HEK293 (cell line): ENCODE measurements around the gene LAG3.

Experiments used
- KLF10 ChIP-seq: fragments of 450-650 bp; IDR thresholded peaks from 2 replicates; pipeline ENCODE4 v1.5.1; 2018; ENCODE audit warnings: missing biosample characterization, mild to moderate bottlenecking, missing genetic modification characterization
- SETDB1 ChIP-seq: IDR thresholded peaks from one replicate; pipeline ENCODE4 v1.6.1; 2017; ENCODE audit warnings: mild to moderate bottlenecking, low read length, moderate library complexity, mixed read lengths; ENCODE audit not compliant: insufficient read length
- TRIM28 ChIP-seq: IDR thresholded peaks from 2 replicates; pipeline ENCODE4 v1.6.1; 2011; ENCODE audit warnings: low read length, control low read depth, borderline replicate concordance
- ZBTB48 ChIP-seq: fragments of 450-650 bp; formaldehyde crosslinking; IDR thresholded peaks from 2 replicates; pipeline ENCODE4 v1.5.1; 2016; ENCODE audit warnings: missing biosample characterization, missing genetic modification characterization
- ZBTB8A ChIP-seq: fragments of 450-650 bp; formaldehyde crosslinking; IDR thresholded peaks from 2 replicates; pipeline ENCODE4 v1.5.1; 2016; ENCODE audit warnings: missing biosample characterization, missing genetic modification characterization
- ZFP69B ChIP-seq: fragments of 450-650 bp; formaldehyde crosslinking; IDR thresholded peaks from 2 replicates; pipeline ENCODE4 v1.5.1; 2016; ENCODE audit warnings: missing biosample characterization, missing genetic modification characterization
- ZNF132 ChIP-seq: fragments of 450-650 bp; formaldehyde crosslinking; IDR thresholded peaks from 2 replicates; pipeline ENCODE4 v1.5.1; 2017; ENCODE audit warnings: missing biosample characterization, missing genetic modification characterization, borderline replicate concordance
- ZNF214 ChIP-seq: fragments of 450-650 bp; formaldehyde crosslinking; IDR thresholded peaks from 2 replicates; pipeline ENCODE4 v1.5.1; 2017; ENCODE audit warnings: missing biosample characterization, mild to moderate bottlenecking, missing genetic modification characterization, borderline replicate concordance
- ZNF274 ChIP-seq, 2 experiments: fragments of 200-500 bp in 1 of 2; fragments of 450-650 bp in 1 of 2; sonication (Bioruptor generic) in 1 of 2; formaldehyde crosslinking in 1 of 2; IDR thresholded peaks; 2 replicates each; pipeline versions ENCODE4 v1.5.1 to v1.6.1; 2014 to 2016; ENCODE audit warnings: borderline replicate concordance in 1 of 2, inconsistent platforms in 1 of 2, low read length in 1 of 2, missing biosample characterization in 1 of 2, missing genetic modification characterization in 1 of 2
- ZNF311 ChIP-seq: fragments of 450-650 bp; formaldehyde crosslinking; IDR thresholded peaks from 2 replicates; pipeline ENCODE4 v1.5.1; 2017; ENCODE audit warnings: missing biosample characterization, missing genetic modification characterization, borderline replicate concordance
- ZNF623 ChIP-seq: fragments of 450-650 bp; formaldehyde crosslinking; IDR thresholded peaks from 2 replicates; pipeline ENCODE4 v1.5.1; 2016; ENCODE audit warnings: missing biosample characterization, missing genetic modification characterization
- ZNF658 ChIP-seq: fragments of 450-650 bp; formaldehyde crosslinking; IDR thresholded peaks from 2 replicates; pipeline ENCODE4; 2016; ENCODE audit warnings: missing biosample characterization, missing genetic modification characterization
- ZNF660 ChIP-seq: fragments of 450-650 bp; IDR thresholded peaks from 2 replicates; pipeline ENCODE4 v1.5.1; 2018; ENCODE audit warnings: missing biosample characterization, mild to moderate bottlenecking, missing genetic modification characterization
- ZNF776 ChIP-seq: fragments of 450-650 bp; formaldehyde crosslinking; IDR thresholded peaks from 2 replicates; pipeline ENCODE4 v1.5.0; 2017; ENCODE audit warnings: missing biosample characterization, missing genetic modification characterization, borderline replicate concordance
- ZNF837 ChIP-seq: fragments of 450-650 bp; formaldehyde crosslinking; IDR thresholded peaks from 2 replicates; pipeline ENCODE4 v1.5.1; 2016; ENCODE audit warnings: missing biosample characterization, missing genetic modification characterization
- ZSCAN23 ChIP-seq: fragments of 450-650 bp; formaldehyde crosslinking; IDR thresholded peaks from 2 replicates; pipeline ENCODE4 v1.5.1; 2016; ENCODE audit warnings: missing biosample characterization, missing genetic modification characterization
- TF ChIP-seq, protein P1 (sequence below): fragments of 450-650 bp; formaldehyde crosslinking; IDR thresholded peaks from 2 replicates; pipeline ENCODE4 v1.5.1; 2016; ENCODE audit warnings: missing biosample characterization, missing genetic modification characterization, borderline replicate concordance
- TF ChIP-seq, protein P2 (sequence below): fragments of 450-650 bp; formaldehyde crosslinking; IDR thresholded peaks from 2 replicates; pipeline ENCODE4; 2016; ENCODE audit warnings: missing biosample characterization, missing genetic modification characterization
- TF ChIP-seq, protein P3 (sequence below): fragments of 450-650 bp; formaldehyde crosslinking; IDR thresholded peaks from 2 replicates; pipeline ENCODE4 v1.5.1; 2016; ENCODE audit warnings: missing biosample characterization, missing genetic modification characterization
- TF ChIP-seq, protein P4 (sequence below): fragments of 450-650 bp; formaldehyde crosslinking; IDR thresholded peaks from 2 replicates; pipeline ENCODE4 v1.5.1; 2016; ENCODE audit warnings: missing biosample characterization, missing genetic modification characterization
- TF ChIP-seq, protein P5 (sequence below): fragments of 450-650 bp; formaldehyde crosslinking; IDR thresholded peaks from 2 replicates; pipeline ENCODE4 v1.5.1; 2017; ENCODE audit warnings: missing biosample characterization, missing genetic modification characterization
- TF ChIP-seq, protein P6 (sequence below): fragments of 450-650 bp; formaldehyde crosslinking; IDR thresholded peaks from 2 replicates; pipeline ENCODE4 v1.5.0; 2017; ENCODE audit warnings: missing biosample characterization, missing genetic modification characterization, borderline replicate concordance

The LAG3 gene

DNA sequence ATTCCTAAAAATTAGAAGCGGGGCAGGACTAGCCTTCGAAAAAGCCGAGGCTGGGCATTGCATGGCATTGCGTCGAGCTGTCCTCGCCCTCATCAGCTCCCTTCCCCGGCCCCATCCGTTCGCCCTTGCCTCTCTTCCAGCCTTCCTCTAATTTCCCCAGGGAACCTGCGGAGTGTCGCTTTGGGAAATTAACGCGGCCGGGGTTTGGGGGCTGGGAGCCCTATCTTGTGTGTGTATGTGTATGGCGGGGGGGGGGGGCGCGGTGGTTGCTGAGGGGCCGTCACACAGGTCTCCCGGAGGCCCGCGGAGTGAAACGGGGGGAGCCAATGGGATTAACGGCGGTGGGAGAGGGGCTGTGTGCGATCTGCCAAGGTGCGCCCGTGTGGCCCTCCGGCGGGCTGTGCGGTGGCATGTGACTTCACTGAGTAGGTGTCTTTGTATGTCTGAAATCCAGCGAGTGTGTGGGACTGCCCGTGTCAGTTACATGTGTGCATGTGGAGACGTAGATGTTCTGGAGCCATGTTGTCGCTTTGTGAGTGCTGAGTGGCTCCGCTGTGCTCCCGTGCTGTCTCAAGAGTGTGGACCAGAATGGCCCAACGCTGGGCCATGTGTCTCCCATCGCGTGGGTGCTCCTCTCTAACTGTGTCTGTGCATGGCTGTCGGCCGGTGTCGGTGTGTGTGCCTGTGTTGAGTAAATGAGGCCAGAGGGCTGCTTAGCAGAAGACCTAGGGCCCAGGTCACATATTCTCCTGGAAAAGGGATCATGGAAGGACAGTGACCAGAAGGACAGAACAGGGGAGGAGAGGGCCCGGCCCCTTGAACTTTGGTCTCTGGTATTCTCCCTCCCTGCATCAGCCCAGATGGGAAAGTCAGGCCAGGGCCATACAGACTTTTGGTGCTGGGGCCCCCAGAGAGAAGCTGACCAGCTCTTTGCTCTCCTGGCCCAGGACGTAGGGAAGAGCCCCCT lies 4.7 kb upstream of the LAG3 start (continued):
- TF ChIP-seq ZFP69B (tag by site-specific recombination): no peak
- TF ChIP-seq, protein P1, sequence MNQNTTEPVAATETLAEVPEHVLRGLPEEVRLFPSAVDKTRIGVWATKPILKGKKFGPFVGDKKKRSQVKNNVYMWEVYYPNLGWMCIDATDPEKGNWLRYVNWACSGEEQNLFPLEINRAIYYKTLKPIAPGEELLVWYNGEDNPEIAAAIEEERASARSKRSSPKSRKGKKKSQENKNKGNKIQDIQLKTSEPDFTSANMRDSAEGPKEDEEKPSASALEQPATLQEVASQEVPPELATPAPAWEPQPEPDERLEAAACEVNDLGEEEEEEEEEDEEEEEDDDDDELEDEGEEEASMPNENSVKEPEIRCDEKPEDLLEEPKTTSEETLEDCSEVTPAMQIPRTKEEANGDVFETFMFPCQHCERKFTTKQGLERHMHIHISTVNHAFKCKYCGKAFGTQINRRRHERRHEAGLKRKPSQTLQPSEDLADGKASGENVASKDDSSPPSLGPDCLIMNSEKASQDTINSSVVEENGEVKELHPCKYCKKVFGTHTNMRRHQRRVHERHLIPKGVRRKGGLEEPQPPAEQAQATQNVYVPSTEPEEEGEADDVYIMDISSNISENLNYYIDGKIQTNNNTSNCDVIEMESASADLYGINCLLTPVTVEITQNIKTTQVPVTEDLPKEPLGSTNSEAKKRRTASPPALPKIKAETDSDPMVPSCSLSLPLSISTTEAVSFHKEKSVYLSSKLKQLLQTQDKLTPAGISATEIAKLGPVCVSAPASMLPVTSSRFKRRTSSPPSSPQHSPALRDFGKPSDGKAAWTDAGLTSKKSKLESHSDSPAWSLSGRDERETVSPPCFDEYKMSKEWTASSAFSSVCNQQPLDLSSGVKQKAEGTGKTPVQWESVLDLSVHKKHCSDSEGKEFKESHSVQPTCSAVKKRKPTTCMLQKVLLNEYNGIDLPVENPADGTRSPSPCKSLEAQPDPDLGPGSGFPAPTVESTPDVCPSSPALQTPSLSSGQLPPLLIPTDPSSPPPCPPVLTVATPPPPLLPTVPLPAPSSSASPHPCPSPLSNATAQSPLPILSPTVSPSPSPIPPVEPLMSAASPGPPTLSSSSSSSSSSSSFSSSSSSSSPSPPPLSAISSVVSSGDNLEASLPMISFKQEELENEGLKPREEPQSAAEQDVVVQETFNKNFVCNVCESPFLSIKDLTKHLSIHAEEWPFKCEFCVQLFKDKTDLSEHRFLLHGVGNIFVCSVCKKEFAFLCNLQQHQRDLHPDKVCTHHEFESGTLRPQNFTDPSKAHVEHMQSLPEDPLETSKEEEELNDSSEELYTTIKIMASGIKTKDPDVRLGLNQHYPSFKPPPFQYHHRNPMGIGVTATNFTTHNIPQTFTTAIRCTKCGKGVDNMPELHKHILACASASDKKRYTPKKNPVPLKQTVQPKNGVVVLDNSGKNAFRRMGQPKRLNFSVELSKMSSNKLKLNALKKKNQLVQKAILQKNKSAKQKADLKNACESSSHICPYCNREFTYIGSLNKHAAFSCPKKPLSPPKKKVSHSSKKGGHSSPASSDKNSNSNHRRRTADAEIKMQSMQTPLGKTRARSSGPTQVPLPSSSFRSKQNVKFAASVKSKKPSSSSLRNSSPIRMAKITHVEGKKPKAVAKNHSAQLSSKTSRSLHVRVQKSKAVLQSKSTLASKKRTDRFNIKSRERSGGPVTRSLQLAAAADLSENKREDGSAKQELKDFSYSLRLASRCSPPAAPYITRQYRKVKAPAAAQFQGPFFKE: peak; percentile 79
- no peak for TF ChIP-seq ZNF214 (tag by site-specific recombination)
- TF ChIP-seq, protein P2, sequence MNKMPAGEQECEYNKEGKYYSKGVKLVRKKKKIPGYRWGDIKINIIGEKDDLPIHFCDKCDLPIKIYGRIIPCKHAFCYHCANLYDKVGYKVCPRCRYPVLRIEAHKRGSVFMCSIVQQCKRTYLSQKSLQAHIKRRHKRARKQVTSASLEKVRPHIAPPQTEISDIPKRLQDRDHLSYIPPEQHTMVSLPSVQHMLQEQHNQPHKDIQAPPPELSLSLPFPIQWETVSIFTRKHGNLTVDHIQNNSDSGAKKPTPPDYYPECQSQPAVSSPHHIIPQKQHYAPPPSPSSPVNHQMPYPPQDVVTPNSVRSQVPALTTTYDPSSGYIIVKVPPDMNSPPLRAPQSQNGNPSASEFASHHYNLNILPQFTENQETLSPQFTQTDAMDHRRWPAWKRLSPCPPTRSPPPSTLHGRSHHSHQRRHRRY (tag by site-specific recombination): no peak
- TF ChIP-seq ZNF623 (tag by site-specific recombination): no peak
- no peak for TF ChIP-seq ZNF660 (tag by site-specific recombination)
- TF ChIP-seq ZNF132: no peak
- no peak for TF ChIP-seq SETDB1
- no peak for TF ChIP-seq ZNF776
- TF ChIP-seq ZNF658: no peak
- peak; percentile 95 for TF ChIP-seq ZBTB8A (tag by site-specific recombination)
- TF ChIP-seq, protein P3, sequence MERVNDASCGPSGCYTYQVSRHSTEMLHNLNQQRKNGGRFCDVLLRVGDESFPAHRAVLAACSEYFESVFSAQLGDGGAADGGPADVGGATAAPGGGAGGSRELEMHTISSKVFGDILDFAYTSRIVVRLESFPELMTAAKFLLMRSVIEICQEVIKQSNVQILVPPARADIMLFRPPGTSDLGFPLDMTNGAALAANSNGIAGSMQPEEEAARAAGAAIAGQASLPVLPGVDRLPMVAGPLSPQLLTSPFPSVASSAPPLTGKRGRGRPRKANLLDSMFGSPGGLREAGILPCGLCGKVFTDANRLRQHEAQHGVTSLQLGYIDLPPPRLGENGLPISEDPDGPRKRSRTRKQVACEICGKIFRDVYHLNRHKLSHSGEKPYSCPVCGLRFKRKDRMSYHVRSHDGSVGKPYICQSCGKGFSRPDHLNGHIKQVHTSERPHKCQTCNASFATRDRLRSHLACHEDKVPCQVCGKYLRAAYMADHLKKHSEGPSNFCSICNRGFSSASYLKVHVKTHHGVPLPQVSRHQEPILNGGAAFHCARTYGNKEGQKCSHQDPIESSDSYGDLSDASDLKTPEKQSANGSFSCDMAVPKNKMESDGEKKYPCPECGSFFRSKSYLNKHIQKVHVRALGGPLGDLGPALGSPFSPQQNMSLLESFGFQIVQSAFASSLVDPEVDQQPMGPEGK (tag by site-specific recombination): peak; percentile 49
- TF ChIP-seq ZBTB48 (tag by site-specific recombination): no peak
- TF ChIP-seq ZNF311: no peak
- TF ChIP-seq KLF10: no peak; the same call in 1 of the 2 replicates
- TF ChIP-seq, protein P4, sequence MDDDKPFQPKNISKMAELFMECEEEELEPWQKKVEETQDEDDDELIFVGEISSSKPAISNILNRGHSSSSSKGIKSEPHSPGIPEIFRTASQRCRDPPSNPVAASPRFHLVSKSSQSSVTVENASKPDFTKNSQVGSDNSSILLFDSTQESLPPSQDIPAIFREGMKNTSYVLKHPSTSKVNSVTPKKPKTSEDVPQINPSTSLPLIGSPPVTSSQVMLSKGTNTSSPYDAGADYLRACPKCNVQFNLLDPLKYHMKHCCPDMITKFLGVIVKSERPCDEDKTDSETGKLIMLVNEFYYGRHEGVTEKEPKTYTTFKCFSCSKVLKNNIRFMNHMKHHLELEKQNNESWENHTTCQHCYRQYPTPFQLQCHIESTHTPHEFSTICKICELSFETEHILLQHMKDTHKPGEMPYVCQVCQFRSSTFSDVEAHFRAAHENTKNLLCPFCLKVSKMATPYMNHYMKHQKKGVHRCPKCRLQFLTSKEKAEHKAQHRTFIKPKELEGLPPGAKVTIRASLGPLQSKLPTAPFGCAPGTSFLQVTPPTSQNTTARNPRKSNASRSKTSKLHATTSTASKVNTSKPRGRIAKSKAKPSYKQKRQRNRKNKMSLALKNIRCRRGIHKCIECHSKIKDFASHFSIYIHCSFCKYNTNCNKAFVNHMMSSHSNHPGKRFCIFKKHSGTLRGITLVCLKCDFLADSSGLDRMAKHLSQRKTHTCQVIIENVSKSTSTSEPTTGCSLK (tag by site-specific recombination): no peak
- no peak for TF ChIP-seq ZNF837 (tag by site-specific recombination)
- no peak for TF ChIP-seq TRIM28
- no peak for TF ChIP-seq ZNF274 (IDR thresholded peaks at IDR 0.05; ENCODE audit: low read length)
- no peak for TF ChIP-seq ZNF274 (tag by site-specific recombination; IDR thresholded peaks at IDR 0.05; ENCODE audit: borderline replicate concordance)
- no peak for TF ChIP-seq ZSCAN23
- TF ChIP-seq, protein P5, sequence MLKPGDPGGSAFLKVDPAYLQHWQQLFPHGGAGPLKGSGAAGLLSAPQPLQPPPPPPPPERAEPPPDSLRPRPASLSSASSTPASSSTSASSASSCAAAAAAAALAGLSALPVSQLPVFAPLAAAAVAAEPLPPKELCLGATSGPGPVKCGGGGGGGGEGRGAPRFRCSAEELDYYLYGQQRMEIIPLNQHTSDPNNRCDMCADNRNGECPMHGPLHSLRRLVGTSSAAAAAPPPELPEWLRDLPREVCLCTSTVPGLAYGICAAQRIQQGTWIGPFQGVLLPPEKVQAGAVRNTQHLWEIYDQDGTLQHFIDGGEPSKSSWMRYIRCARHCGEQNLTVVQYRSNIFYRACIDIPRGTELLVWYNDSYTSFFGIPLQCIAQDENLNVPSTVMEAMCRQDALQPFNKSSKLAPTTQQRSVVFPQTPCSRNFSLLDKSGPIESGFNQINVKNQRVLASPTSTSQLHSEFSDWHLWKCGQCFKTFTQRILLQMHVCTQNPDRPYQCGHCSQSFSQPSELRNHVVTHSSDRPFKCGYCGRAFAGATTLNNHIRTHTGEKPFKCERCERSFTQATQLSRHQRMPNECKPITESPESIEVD (tag by site-specific recombination): no peak
- TF ChIP-seq, protein P6, sequence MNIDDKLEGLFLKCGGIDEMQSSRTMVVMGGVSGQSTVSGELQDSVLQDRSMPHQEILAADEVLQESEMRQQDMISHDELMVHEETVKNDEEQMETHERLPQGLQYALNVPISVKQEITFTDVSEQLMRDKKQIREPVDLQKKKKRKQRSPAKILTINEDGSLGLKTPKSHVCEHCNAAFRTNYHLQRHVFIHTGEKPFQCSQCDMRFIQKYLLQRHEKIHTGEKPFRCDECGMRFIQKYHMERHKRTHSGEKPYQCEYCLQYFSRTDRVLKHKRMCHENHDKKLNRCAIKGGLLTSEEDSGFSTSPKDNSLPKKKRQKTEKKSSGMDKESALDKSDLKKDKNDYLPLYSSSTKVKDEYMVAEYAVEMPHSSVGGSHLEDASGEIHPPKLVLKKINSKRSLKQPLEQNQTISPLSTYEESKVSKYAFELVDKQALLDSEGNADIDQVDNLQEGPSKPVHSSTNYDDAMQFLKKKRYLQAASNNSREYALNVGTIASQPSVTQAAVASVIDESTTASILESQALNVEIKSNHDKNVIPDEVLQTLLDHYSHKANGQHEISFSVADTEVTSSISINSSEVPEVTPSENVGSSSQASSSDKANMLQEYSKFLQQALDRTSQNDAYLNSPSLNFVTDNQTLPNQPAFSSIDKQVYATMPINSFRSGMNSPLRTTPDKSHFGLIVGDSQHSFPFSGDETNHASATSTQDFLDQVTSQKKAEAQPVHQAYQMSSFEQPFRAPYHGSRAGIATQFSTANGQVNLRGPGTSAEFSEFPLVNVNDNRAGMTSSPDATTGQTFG (tag by site-specific recombination): no peak
